SW480 (cell line): ENCODE data around the gene SCART1.
"Not testable (repeated sequence)": the region's sequence is repeated elsewhere in the genome, so short reads cannot be mapped to it uniquely, and the experiment has no call there.

Experiments used
- DNase-seq: peaks from one replicate; pipeline ENCODE4 v3.0.0-alpha.2; 2016; ENCODE audit warnings: low spot score

SCART1 gene

DNA sequence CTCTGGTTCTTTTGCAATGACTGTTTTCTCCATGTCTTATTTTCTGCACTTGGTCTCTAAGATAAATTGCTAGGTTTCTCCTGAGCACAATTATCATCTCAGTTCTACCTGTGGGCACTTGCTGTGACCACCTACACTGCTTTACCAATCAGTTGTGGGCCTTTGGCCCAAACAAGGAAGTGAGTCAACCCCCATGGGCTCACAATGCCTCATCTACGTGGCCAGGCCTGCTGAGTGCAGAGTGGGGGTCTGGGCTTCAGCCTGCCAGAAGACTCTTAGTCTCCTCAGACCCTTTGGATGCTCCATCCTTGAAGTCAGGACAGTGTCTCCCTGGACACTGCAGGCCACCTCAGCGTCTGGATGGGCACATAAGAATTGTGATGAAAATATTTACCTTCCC is 20.3 kb downstream of the SCART1 start:
- no peak for DNase-seq

DNA sequence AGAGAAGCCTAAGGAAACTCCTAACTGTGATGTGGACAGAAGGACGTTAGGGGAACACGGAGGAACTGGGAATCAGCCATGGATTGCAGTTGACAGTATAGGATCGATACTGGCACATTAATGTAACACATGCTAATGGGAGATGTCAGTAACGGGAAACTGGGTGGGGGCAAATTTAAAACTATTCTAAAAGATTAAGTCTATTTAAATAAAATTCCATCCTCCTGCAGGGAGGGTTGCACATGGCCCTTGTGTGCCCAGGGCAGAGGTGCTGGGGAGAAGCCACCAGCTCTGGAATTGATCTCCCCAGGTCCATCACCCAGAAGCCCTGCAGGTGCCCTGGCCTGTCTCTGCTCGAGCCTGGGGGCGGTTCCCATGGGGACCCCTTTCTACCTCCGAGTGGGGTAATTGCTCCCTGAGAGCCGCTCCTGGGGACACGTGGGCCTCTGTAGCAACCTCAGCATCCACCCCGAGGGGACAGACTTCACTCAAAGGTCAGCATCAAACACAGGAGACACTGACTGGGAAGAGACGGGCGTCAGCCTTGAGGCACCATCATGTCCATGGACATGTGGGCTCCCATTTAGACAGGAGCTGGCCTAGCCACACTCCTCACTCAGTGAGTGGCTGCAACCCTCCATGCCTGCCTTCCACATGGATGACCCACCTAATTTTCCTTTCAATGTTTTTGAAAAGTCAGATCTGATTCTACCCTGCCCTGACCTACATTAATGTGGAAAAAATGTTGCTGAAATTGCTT is 21.1 kb downstream of the SCART1 start:
- DNase-seq: no peak

DNA sequence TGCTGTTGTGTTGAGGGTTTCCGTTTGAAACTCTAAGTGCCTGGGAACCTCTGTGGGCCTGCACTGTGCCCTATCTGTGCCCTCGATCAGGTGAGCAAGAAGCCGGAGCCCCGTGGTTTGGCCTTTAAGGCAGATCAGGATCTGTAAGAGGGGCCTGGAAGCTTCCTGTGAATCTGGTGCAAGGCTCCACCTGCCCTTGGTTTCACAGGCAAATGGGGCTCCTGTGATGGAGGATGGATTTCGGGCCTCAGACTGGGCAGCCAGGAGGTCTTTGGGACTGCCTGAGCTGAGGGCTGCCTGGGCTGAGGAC is 21.6 kb downstream of the SCART1 start:
- DNase-seq: no peak

DNA sequence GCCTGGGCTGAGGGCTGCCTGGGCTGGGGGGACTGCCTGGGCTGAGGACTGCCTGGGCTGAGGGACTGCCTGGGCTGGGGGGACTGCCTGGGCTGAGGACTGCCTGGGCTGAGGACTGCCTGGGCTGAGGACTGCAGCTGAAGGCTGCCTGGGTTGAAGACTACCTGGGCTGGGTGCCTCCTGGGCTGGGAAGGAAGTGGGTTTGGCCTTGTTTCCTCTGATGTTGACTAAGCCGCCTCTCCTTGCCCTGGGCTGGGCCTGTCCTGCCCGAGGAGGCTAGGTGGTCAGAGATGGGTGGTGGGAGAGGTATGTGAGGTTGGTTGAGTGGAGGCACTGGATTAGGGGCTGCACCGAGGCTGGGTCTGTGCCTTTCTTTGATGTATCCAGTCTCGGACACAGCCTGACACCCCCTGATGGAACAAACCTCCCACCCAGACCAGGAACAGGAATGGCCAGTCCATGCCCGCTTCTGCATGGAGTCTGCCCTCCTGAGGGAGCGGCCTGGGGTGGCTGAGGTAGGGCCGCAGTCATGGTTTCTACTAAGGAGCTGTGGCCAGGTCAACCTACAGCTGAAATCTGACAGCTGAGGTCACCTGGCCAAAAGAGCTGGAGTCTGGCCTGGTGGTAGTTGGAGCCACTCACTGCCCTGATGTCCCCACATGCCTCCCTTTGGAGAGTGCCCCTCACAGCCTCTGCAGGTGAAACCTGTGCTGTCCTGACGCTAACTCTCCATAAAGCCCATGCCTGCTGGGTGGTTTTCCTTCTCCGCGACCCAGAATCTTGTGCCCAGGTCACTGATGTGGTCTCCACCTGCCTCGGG is 22.3 kb downstream of the SCART1 start:
- no peak for DNase-seq

DNA sequence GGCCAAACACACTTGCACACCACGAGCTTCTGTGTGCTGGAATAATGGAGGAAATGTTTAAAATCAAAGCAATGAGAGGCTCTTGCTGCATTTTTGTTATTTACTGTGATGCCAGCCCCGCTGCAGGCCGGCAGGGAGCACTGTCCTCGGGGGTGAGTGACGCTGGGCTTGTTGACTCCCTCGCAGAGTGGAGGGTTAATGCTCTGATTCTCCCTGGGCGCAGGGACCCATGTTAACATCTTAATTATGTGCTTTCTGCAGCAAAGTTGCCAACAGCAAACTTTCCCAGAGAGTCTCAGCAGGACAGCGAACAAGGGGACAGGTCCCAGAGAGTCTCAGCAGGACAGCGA is 22.9 kb downstream of the SCART1 start:
- DNase-seq: no peak

DNA sequence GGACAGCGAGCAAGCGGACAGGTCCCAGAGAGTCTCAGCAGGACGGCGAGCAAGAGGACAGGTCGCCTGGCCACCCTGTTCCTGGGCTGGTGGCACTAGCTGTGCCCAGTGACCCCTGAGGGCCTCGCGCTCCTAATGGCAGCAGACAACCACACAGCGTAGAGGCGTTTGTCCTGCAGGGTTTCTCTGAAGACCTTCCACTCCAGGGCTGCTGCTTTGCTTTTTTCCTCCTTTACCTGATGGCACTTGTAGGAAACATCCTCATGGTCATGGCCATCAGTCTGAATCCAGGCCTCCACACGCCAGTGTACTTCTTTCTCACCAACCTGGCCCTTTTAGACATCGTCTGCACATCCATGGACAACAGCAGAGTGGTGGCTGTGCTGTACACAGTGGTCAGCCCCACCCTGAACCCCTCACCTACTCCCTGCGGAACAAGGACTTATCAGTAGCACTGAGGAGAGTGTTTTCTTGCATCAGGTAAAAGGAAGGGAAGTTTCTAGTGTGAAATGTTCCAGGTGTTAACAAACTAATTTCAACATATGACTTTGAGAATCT is 27.4 kb downstream of the SCART1 start:
- no peak for DNase-seq

DNA sequence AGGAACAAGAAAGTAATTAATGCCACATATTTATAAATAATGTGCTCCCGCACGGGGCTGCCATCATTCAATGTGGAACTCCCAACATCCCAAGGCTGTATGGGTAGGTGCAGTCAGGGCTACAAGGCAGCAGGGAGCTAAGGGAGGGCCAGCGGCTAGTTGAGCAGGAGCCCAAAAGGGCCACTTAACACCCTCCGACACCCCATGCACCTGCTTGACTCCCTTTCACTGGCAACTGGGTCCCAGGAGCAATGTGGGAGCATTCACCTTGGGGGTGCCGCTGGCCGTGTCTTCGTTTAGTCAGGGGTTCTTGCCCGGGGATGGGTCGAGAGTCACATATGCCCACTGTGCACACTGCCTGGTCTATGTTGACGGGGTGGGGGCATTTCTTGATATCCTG is 27.9 kb downstream of the SCART1 start:
- DNase-seq: no peak

DNA sequence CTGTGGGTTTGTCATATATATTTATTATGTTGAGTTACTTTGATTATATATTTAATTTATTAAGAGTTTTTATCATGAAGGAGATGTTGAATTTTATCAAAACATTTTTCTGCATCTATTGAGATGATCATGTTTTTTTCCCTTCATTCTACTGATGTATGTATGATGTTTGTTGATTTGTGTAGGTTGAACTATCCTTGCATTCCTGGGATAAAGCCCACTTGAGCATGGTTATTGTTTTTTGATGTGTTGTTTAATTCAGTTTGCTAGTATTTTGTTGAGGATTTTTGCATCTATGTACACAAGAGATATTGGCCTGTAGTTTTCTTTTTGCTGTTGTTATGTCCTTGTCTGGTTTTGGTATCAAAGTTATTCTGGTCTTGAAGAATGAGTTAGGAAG is 31.1 kb downstream of the SCART1 start:
- no peak for DNase-seq

DNA sequence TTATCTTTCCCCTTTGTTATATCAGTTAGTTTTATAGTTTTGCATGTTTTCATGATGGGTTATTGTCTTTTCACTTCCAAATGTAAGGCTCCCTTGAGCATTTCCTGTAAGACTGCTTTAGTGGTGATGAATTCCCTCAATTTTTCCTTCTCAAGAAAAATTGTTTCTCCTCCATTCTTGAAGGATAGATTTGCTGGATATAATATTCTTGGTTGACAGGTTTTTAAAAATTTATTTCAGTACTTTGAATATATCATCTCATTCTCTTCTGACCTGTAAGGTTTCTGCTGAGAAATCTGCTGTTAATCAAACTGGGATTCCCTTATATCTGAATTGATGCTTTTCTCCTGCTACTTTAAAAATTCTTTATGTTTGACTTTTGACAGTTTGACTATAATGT is 33.3 kb downstream of the SCART1 start:
- no peak for DNase-seq

DNA sequence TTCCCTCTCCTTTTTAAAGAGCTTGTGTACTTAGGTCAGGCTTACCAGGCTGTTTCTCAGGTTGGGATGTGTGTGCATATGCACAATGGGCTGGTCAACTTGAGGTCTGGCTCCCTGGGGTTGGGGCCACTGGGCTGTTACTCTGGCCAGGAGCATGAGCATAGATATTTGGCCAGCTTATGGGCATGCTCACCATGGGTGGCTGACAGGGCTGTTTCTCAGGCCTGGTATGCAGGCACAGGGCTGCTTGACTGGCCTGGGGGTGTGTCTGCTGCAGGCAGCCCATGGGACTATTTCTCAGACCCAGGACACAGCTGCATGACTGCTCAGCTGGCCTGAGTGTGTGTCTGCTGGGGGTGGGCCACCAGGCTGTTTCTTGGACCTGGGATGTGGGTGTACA is 34.6 kb downstream of the SCART1 start:
- DNase-seq: no peak

DNA sequence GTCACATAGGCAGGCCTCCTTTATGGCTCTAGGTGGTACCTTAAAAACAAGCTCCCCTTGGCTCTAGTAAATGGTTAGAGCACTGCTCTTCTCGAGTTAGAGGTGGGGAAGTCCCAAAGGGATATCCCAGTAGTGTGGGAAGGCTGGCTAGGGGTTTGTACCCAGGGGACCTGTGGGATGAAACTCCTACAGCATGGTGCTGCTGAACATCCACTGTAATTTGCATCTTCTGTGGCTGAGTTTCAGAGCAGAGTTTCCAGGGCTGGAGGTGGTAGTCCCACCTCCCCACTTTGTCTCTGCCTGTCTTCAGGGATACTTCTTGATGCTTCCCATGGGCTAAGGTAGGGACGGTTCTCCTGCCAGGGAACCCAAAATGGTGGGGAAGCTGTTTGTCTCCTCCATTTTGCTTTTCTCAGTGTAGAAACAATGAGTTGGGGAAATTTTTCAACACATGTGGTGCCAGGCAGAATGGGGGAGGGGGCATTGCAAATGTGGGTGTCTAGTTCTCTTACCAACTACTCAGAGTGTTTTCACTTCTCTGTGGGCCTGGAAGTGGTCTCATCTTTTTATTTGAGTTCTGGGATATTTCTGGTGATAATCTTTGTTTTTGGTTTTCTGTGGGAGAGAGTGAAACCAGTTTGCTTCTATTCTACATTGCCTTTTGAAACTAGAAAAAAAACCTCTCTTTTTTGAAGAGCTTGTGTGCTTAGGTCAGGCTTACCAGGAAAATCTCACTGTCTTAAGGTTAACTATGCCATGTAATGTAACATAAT is 36.3 kb downstream of the SCART1 start:
- no peak for DNase-seq

DNA sequence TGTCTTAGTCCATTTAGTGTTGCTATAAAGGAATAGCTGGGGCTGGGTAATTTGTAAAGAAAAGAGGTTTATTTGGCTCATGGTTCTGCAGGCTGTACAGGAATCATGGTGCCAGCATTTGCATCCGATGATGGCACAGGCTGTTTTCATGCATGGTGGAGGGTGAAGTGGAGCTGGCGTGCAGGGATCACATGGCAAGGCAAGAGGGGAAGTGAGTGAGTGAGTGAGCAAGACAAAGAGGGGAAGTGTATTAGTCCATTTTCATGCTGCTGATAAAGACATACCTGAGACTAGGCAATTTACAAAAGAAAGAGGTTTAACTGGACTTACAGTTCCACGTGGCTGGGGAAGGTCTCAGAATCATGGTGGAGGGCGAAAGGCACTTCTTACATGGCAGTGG is 39.8 kb downstream of the SCART1 start:
- DNase-seq: not testable (repeated sequence)

DNA sequence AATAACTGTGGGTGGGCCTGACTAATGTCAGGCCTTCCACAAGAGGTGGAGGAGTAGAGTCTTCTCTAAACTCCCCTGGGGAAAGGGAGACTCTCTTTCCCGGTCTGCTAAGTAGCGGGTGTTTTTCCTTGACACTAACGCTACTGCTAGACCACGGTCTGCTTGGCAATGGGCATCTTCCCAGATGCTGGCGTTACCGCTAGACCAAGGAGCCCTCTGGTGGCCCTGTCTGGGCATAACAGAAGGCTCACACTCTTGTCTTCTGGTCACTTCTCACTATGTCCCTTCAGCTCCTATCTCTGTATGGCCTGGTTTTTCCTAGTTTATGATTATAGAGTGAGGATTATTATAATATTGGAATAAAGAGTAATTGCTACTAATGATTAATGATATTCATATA is 43.6 kb downstream of the SCART1 start:
- DNase-seq: not testable (repeated sequence)

DNA sequence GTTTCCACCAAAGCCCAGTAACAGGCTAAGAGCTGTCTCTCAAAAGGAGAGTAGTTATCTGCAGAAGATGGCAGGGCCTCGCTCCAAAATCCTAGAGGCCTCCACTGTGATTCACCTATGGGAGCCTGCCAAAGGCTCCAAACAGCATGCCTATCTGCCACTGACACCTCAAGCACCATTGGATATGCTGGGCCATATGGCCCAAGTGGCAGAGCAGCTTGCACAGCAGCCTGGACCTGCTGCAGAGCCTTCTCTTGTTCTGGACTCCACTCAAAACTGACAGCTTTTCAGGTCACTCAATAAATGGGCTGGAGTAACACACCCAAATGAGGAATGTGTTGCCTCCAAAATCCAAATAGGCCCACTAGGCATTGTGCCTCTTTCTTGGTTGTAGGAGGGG is 45.4 kb downstream of the SCART1 start:
- DNase-seq: not testable (repeated sequence)

DNA sequence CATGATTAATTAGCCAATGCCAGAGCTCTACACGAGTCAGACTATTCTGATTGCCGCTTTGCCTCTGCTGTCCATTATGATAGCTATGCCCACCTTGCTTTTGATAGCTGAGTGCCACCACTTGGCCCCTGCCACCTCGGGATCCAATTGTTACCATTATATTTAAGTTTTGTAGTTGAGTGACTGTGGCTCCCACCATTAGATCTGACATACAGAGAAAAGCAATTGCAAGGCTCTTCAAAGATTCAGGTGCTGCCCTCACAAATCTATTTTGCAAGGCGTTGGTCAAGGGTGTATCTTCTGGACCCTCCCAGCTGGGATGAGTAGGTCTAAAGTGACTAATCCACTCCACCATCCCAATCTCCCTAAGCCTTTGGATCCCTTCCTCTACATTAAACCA is 47.2 kb downstream of the SCART1 start:
- not testable (repeated sequence) for DNase-seq

DNA sequence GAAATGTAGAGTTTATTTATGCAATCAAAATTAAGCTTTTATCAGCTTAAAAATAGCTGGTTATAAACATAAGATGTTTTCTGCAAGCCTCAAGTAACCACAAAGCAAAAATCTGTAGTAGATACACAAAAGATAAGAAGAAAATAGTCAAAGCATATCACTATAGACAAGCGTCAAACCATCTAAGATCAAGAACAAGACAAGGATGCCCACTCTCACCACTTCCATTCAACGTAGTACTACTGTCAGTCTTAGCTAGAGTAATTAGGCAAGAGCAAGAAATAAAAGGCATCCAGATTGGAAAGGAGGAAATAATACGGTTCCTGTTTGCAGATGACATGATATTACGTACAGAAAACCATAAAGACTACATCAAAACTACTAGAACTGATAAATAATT is 56.0 kb downstream of the SCART1 start:
- DNase-seq: no peak

DNA sequence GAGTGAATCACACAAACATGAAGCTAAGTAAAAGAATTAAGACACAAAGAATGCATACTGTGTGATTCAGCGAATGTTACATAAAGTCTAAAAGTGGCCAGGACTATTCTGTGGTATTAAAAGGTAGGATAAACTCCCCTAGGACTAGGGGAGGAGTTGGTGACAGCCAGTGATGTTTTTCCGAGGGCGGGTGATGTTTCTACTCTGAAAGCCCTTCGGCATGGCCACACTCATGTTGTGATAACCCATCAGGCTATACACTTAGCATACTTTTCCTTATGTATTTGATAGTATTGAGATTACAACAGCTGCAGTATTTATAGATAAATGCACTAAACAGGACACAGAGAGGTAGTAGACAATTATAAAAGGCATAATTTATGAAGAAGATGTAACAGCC is 57.7 kb downstream of the SCART1 start:
- no peak for DNase-seq

DNA sequence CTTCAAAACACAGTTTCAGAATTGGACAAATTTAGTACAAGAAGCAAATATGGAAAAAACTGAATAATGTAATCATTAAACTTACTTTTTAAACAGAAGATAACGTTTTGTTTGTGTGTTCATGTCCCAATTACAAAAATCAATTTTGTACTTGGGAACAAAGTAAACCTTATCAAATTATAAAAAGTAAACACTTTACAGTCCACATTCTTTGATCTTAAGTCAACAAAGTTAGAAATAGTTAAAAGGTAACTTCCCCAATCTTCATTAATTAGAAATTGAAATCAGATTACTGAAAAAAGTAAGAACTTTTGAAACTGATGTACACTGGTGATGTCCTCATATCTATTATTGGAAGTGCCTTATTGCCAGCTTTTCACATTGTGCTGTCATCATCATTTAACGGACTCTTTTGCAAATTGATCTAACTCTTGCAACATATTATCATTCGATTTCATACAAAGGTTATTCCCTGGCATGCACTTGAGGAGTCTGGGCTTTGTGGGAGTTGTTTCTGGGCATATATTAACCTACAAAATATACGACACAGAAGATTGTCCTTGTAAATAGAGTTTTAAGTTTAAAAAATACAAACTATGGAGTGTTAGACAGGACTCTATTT is 58.3 kb downstream of the SCART1 start:
- no peak for DNase-seq

DNA sequence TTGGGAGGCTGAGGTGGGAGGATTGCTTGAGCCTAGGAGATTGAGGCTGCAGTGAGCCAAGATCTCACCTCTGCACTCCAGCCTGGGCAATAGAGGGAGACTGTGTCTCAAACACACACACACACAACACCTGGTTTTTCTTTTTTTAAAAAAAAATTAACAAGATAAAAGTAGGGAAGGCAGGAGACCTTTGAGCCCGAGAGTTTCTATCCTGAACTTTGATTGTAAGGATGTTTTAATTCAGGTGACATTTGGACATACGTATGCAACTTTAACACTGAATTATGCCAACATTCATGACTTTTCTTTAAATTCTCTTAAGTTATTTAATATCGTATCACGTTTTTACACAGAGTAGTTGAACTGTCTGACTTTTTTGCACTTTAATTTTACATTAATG is 61.7 kb downstream of the SCART1 start:
- no peak for DNase-seq

DNA sequence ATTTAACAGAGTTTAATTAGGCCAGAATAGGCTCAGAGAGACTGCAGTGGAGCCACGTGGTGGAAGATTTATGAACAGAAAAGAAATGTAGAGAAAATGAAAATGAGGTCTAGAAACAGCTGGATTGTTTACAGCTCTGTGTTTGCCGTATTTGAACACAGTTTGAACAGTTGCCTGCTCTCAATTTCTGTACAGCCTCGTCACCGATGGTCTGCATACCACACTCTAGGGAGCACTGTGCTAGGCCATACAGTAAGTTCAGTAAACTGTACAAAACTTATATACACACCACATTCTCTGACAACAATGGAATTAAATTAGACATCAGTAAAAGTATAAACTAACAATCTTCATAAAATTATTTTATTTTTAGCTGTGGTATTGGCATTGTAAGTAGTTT is 62.3 kb downstream of the SCART1 start:
- DNase-seq: no peak

DNA sequence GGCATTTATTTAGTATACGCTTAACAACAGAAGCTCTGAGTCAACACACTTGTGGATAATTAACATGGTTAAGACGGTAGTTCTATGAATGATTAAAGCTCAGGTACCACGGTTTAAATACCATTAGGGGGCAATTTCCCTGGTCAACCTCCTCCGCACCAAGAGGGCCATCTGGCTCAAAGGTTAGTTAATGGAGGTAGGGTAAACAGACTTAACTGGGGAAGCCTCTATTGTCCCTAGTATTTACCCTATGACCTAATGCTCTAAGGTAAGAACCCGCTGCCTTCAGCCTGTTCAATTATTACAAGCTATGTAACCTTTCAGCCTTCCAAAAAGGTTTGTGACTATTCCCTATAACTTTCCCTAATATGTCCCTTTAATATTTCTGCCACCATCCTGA is 64.8 kb downstream of the SCART1 start:
- not testable (repeated sequence) for DNase-seq
